Fibroblast of skin of scalp (primary cell): Measurements from ENCODE around the gene FOXN3.
"Not testable (repeated sequence)": the region's sequence is repeated elsewhere in the genome, so short reads cannot be mapped to it uniquely, and the experiment has no call there.

ENCODE experiments used
- DNase-seq: peaks from one replicate; pipeline ENCODE4 v3.0.0-alpha.2; 2013

FOXN3 gene

GRCh38 chr14:89158104-89158503 lies 258.9 kb downstream of the FOXN3 start:
- not testable (repeated sequence) for DNase-seq

GRCh38 chr14:89155491-89155890 lies 261.5 kb downstream of the FOXN3 start:
- DNase-seq: no peak

- not testable (repeated sequence) for DNase-seq
These were observed 265.3 kb downstream of the FOXN3 start for GRCh38 chr14:89151693-89152092.

- no peak for DNase-seq
These were observed 270.8 kb downstream of the FOXN3 start for GRCh38 chr14:89146274-89146673.

- DNase-seq: no peak
These were observed 272.4 kb downstream of the FOXN3 start for GRCh38 chr14:89144642-89145041.

GRCh38 chr14:89144066-89144465 lies 273.0 kb downstream of the FOXN3 start:
- no peak for DNase-seq

- DNase-seq: peak; percentile 34
These were observed 273.4 kb downstream of the FOXN3 start for GRCh38 chr14:89143595-89143994.

GRCh38 chr14:89142366-89142765 lies 274.7 kb downstream of the FOXN3 start:
- no peak for DNase-seq

GRCh38 chr14:89141862-89142261 lies 275.2 kb downstream of the FOXN3 start:
- DNase-seq: no peak

GRCh38 chr14:89140326-89140725 lies 276.7 kb downstream of the FOXN3 start:
- no peak for DNase-seq

- no peak for DNase-seq
These were observed 277.4 kb downstream of the FOXN3 start for GRCh38 chr14:89139404-89140247.

- DNase-seq: peak; percentile 33
These were observed 278.2 kb downstream of the FOXN3 start for GRCh38 chr14:89138846-89139245.

GRCh38 chr14:89137526-89138163 lies 279.4 kb downstream of the FOXN3 start:
- peak; percentile 91 for DNase-seq

GRCh38 chr14:89136587-89136986 lies 280.4 kb downstream of the FOXN3 start:
- DNase-seq: no peak

GRCh38 chr14:89134640-89135039 lies 282.4 kb downstream of the FOXN3 start:
- no peak for DNase-seq

GRCh38 chr14:89131004-89131750 lies 285.9 kb downstream of the FOXN3 start:
- no peak for DNase-seq

- no peak for DNase-seq
These were observed 287.5 kb downstream of the FOXN3 start for GRCh38 chr14:89129570-89129969.

- DNase-seq: no peak
These were observed 288.6 kb downstream of the FOXN3 start for GRCh38 chr14:89128311-89129026.

- no peak for DNase-seq
These were observed 290.6 kb downstream of the FOXN3 start for GRCh38 chr14:89126461-89126860.

GRCh38 chr14:89125216-89125615 lies 291.8 kb downstream of the FOXN3 start:
- DNase-seq: no peak

GRCh38 chr14:89123851-89124250 lies 293.2 kb downstream of the FOXN3 start:
- no peak for DNase-seq

- no peak for DNase-seq
These were observed 293.8 kb downstream of the FOXN3 start for GRCh38 chr14:89123215-89123614.
